Endothelial cell of umbilical vein (primary cell): ENCODE measurements around the gene CHID1. TPM values are rescaled to one million over a fixed set of nuclear protein-coding genes. Genes with fewer than 3 reads are reported as not detected.

ENCODE experiments used
- BruUV-seq: library from RNA; stranded (reverse); fragments of 400-500 nt; replicated peaks from 2 replicates; lab custom pipeline; 2021; lab: Mats Ljungman, UMichigan
- CTCF ChIA-PET: fragments of 300-600, 350-600 bp; sonication (Branson Sonifier 250); formaldehyde crosslinking; loops from one replicate; lab custom pipeline; 2021; ENCODE audit warnings: antibody characterized with exemption, inconsistent platforms; lab: Charles Lee
- POLR2A ChIA-PET: fragments of 300-600, 350-600 bp; sonication (Branson Sonifier 250); formaldehyde crosslinking; loops from one replicate; lab custom pipeline; 2021; ENCODE audit warnings: antibody characterized with exemption, inconsistent platforms; lab: Charles Lee
- DNase-seq: peaks from one replicate; pipeline ENCODE4 v3.0.0-alpha.2; 2011; ENCODE audit warnings: low read depth, low spot score
- FAIRE-seq: peaks from 2 replicates; lab custom pipeline; 2011; peaks lifted over from hg19 to GRCh38; lab: Jason Lieb, UNC
- H2AFZ ChIP-seq: 2 replicates; pipeline ENCODE4 v1.6.0; 2012; ENCODE audit warnings: low read depth, low read length, control low read depth, inconsistent platforms
- H3K27ac ChIP-seq: 2 replicates; pipeline ENCODE4 v1.5.1; 2011; ENCODE audit warnings: low read depth, mild to moderate bottlenecking, control low read depth, low read length, moderate library complexity; ENCODE audit not compliant: insufficient read depth
- H3K27me3 ChIP-seq, 2 experiments: 2 replicates each; pipeline versions ENCODE4 v1.6.0 to v1.6.1; 2011; ENCODE audit warnings: low read length in 2 of 2, mixed read lengths in 1 of 2; ENCODE audit not compliant: control insufficient read depth in 2 of 2, insufficient read depth in 2 of 2
- H3K36me3 ChIP-seq, 2 experiments: 2 replicates in 1 of 2; 3 replicates in 1 of 2; pipeline ENCODE4 v1.5.1; 2011; ENCODE audit warnings: low read length in 2 of 2, mild to moderate bottlenecking in 1 of 2, moderate library complexity in 1 of 2; ENCODE audit not compliant: control insufficient read depth in 2 of 2, insufficient read depth in 2 of 2; ENCODE audit errors: extremely low read depth in 1 of 2
- H3K4me1 ChIP-seq: 3 replicates; pipeline ENCODE4 v1.5.1; 2011; ENCODE audit warnings: mild to moderate bottlenecking, low read length; ENCODE audit not compliant: control insufficient read depth, insufficient read depth; ENCODE audit errors: extremely low read depth
- H3K4me2 ChIP-seq: 2 replicates; pipeline ENCODE4 v1.6.1; 2011; ENCODE audit warnings: low read length, control low read depth, mixed read lengths; ENCODE audit not compliant: insufficient read depth
- H3K4me3 ChIP-seq, 3 experiments: fragments of 200-600 bp in 1 of 3; sonication (generic), shearing (Covaris generic) in 1 of 3; replicated peaks in 1 of 3; 2 replicates each; pipeline ENCODE4 v1.5.1; 2011 to 2016; ENCODE audit warnings: control low read depth in 3 of 3, low read length in 3 of 3, mild to moderate bottlenecking in 2 of 3, inconsistent platforms in 1 of 3, low read depth in 1 of 3, moderate library complexity in 1 of 3; ENCODE audit not compliant: insufficient read depth in 1 of 3
- H3K79me2 ChIP-seq: 2 replicates; pipeline ENCODE4 v1.6.0; 2012; ENCODE audit warnings: low read length, inconsistent platforms; ENCODE audit not compliant: control insufficient read depth, insufficient read depth
- H3K9ac ChIP-seq: replicated peaks from 2 replicates; pipeline ENCODE3; 2011; ENCODE audit warnings: low read length, control low read depth; ENCODE audit not compliant: insufficient read depth; ENCODE audit errors: extremely low read depth
- H3K9me1 ChIP-seq: replicated peaks from 3 replicates; pipeline ENCODE4 v1.6.0; 2011; ENCODE audit warnings: mild to moderate bottlenecking, low read length; ENCODE audit not compliant: control insufficient read depth, insufficient read depth; ENCODE audit errors: extremely low read depth
- H3K9me3 ChIP-seq: replicated peaks from 2 replicates; pipeline ENCODE4 v1.5.1; 2012; ENCODE audit warnings: low read length, inconsistent platforms; ENCODE audit not compliant: control insufficient read depth, insufficient read depth
- H4K20me1 ChIP-seq: replicated peaks from 2 replicates; pipeline ENCODE3; 2011; ENCODE audit warnings: mild to moderate bottlenecking, low read length; ENCODE audit not compliant: control insufficient read depth, insufficient read depth; ENCODE audit errors: extremely low read depth
- CTCF ChIP-seq, 2 donors: IDR thresholded peaks; 1 replicate in 1 of 2; 2 replicates in 1 of 2; pipeline ENCODE4 v1.5.1; 2011; ENCODE audit warnings: low read length in 2 of 2, mild to moderate bottlenecking in 2 of 2, moderate library complexity in 2 of 2, control low read depth in 1 of 2, inconsistent platforms in 1 of 2, low read depth in 1 of 2; ENCODE audit not compliant: insufficient read depth in 1 of 2; ENCODE audit errors: extremely low read depth in 1 of 2
- EZH2 ChIP-seq: IDR thresholded peaks from 2 replicates; pipeline ENCODE4 v1.6.1; 2012; ENCODE audit warnings: borderline replicate concordance, low read depth, mild to moderate bottlenecking, moderate library complexity, low read length, inconsistent platforms; ENCODE audit not compliant: severe bottlenecking
- FOS ChIP-seq: IDR thresholded peaks from 2 replicates; pipeline ENCODE4 v1.6.1; 2011; ENCODE audit warnings: mild to moderate bottlenecking, low read length, moderate library complexity, borderline replicate concordance; ENCODE audit not compliant: insufficient read depth
- GATA2 ChIP-seq: IDR thresholded peaks from 2 replicates; pipeline ENCODE4 v1.7.0; 2011; ENCODE audit warnings: low read depth, mild to moderate bottlenecking, moderate library complexity, mixed read lengths, low read length; ENCODE audit not compliant: insufficient read length, insufficient read depth
- JUN ChIP-seq: IDR thresholded peaks from 2 replicates; pipeline ENCODE4 v1.6.1; 2011; ENCODE audit warnings: borderline replicate concordance, low read depth; ENCODE audit not compliant: insufficient read length, insufficient read depth
- MAX ChIP-seq: IDR thresholded peaks from 2 replicates; pipeline ENCODE4 v1.6.1; 2011; ENCODE audit not compliant: insufficient read depth, insufficient read length
- MYC ChIP-seq: IDR thresholded peaks from one replicate; pipeline ENCODE4 v1.6.1; 2011; ENCODE audit warnings: mild to moderate bottlenecking, low read depth, low read length
- POLR2A ChIP-seq: IDR thresholded peaks from 2 replicates; pipeline ENCODE4 v1.6.1; 2012; ENCODE audit warnings: low read depth, mild to moderate bottlenecking, control low read depth, low read length
- POLR2AphosphoS5 ChIP-seq: IDR thresholded peaks from 2 replicates; pipeline ENCODE4 v1.6.1; 2012; ENCODE audit warnings: low read depth, mild to moderate bottlenecking, control low read depth, low read length, moderate library complexity; ENCODE audit not compliant: insufficient read depth
- dilution Hi-C: fragments of 300-500 bp; cut with MboI; formaldehyde crosslinking; loops from one replicate; pipeline ENCODE4 v1.15.0; 2019; ENCODE audit warnings: low sequenced_read_pairs; ENCODE audit not compliant: extremely low pct_ligation_motif_present
- intact Hi-C: fragments of 100-400 bp; cut with micrococcal nuclease; formaldehyde crosslinking; loops from one replicate; pipeline ENCODE4 v1.10.0; 2022
- polyA plus RNA-seq, 4 experiments: library from polyadenylated mRNA; depleted of rRNA in 3 of 4; stranded (reverse) in 3 of 4; unstranded in 1 of 4; fragments of >200 nt; gene quantifications; 2 replicates each; pipeline versions ENCODE4 v1.2.1 to v1.2.3, GENCODE V29; 2011 to 2012; ENCODE audit warnings: missing spikeins in 1 of 4
- total RNA-seq: library from RNA; stranded (reverse); gene quantifications from 2 replicates; pipeline ENCODE4 v1.2.3, GENCODE V29; 2021

Gene CHID1
- total and polyA plus RNA-seq, 2 donors (not counting 3 experiments of a cell fraction or from before 2014, with no cell fraction given): 89.8 to 107 TPM

- no peak overlapping the region for H3K4me2 ChIP-seq
- DNase-seq: no peak
- H3K36me3 ChIP-seq: no peaks in the 10 kb centered on the region
- no peaks in the 10 kb centered on the region for H3K9me1 ChIP-seq
- no peaks in the 10 kb centered on the region for H4K20me1 ChIP-seq
- no peaks in the 10 kb centered on the region for H3K79me2 ChIP-seq
- H3K27me3 ChIP-seq: no peaks in the 10 kb centered on the region
- no peak overlapping the region for H3K27ac ChIP-seq
- no peak overlapping the region for H3K9ac ChIP-seq
- no peak for FAIRE-seq
- no TSS peak for BruUV-seq
- H3K4me1 ChIP-seq: no peaks in the 10 kb centered on the region
- intact Hi-C loops (no loop called here), dilution Hi-C loops (no loop called here)
- TF ChIP-seq CTCF (IDR thresholded peaks at IDR 0.05; ENCODE audit: extremely low read depth in 1 of 2, insufficient read depth in 1 of 2, low read depth in 1 of 2, low read length in 2 of 2) (no peak), POLR2A (no peak), MAX (no peak), MYC (no peak), JUN (no peak), GATA2 (no peak), POLR2AphosphoS5 (no peak), FOS (no peak), EZH2 (no peak)
- no peaks in the 10 kb centered on the region for H3K9me3 ChIP-seq
- H3K4me3 ChIP-seq: no peak overlapping the region
- ChIA-PET POLR2A (no interaction called here), CTCF (no interaction called here)
- no peak overlapping the region for H2AFZ ChIP-seq
These were observed 56.7 kb downstream of the CHID1 start for GRCh38 chr11:853682-854448.
